Upper lobe of right lung (tissue), 1 donor: ENCODE measurements around the gene RHCG. TPM values are rescaled to one million over a fixed set of nuclear protein-coding genes. Genes with fewer than 3 reads are reported as not detected.

ENCODE experiments used
- ATAC-seq: fragments of 200-7000 bp; cut with Tn5 transposase; one replicate; pipeline ENCODE4 v1.9.1; 2020; ENCODE audit warnings: mild to moderate bottlenecking, moderate library complexity
- DNase-seq: peaks from one replicate; pipeline ENCODE4 v3.0.0-alpha.2; 2020
- H3K27ac ChIP-seq: fragments of 200-600 bp; one replicate; pipeline ENCODE4 v1.8.0; 2022
- H3K27me3 ChIP-seq: fragments of 200-600 bp; one replicate; pipeline ENCODE4 v1.8.0; 2022; ENCODE audit warnings: mild to moderate bottlenecking
- H3K36me3 ChIP-seq: fragments of 200-600 bp; one replicate; pipeline ENCODE4 v1.8.0; 2022
- H3K4me1 ChIP-seq: fragments of 200-600 bp; one replicate; pipeline ENCODE4 v1.8.0; 2022
- H3K4me3 ChIP-seq: fragments of 200-600 bp; one replicate; pipeline ENCODE4 v1.8.0; 2022; ENCODE audit warnings: mild to moderate bottlenecking
- H3K9me3 ChIP-seq: fragments of 200-600 bp; one replicate; pipeline ENCODE4 v1.8.0; 2022
- CTCF ChIP-seq: fragments of 200-600 bp; IDR thresholded peaks from one replicate; pipeline ENCODE4 v1.8.0; 2022; ENCODE audit warnings: antibody characterized with exemption
- intact Hi-C: fragments of 100-400 bp; cut with DNase I; formaldehyde crosslinking; loops from one replicate; pipeline ENCODE4 v1.11.0; 2022
- total RNA-seq: library from RNA; stranded (reverse); fragmentation: NEBNext Ultra II Directional; extraction: Animal tissue kit (Norgen Biotek cat#: 25700); gene quantifications from one replicate; pipeline ENCODE4 v1.2.1, GENCODE V29; 2021
- donor health status: DM: no; HTN: yes; CAD: no; lungs with severe emphysema.

Gene RHCG
- total RNA-seq, 1 donor from 2014 or later: not detected

GRCh38 chr15:89457086-89457485 is 39.3 kb downstream of the RHCG start:
- H3K36me3 ChIP-seq: no peaks in the 10 kb centered on the region
- no peak overlapping the region for H3K27ac ChIP-seq
- intact Hi-C loops: no loop called here
- ATAC-seq (no peak), DNase-seq (no peak)
- H3K4me3 ChIP-seq: no peak overlapping the region
- peaks cover 21% of the 10 kb centered on the region for H3K27me3 ChIP-seq
- no peaks in the 10 kb centered on the region for H3K4me1 ChIP-seq
- TF ChIP-seq CTCF: no peak
- H3K9me3 ChIP-seq: no peaks in the 10 kb centered on the region

GRCh38 chr15:89455535-89455934 is 40.8 kb downstream of the RHCG start:
- Histone ChIP-seq H3K9me3 (no peaks in the 10 kb centered on the region), H3K4me1 (no peaks in the 10 kb centered on the region), H3K27ac (no peak overlapping the region), H3K36me3 (no peaks in the 10 kb centered on the region), H3K4me3 (no peak overlapping the region), H3K27me3 (peaks cover 25% of the 10 kb centered on the region)
- DNase-seq (no peak), ATAC-seq (no peak)
- TF ChIP-seq CTCF: no peak
- intact Hi-C loops: no loop called here

- DNase-seq (no peak), ATAC-seq (no peak)
- Histone ChIP-seq H3K27me3 (peaks cover 39% of the 10 kb centered on the region), H3K4me1 (no peaks in the 10 kb centered on the region), H3K27ac (no peak overlapping the region), H3K9me3 (no peaks in the 10 kb centered on the region), H3K4me3 (no peak overlapping the region), H3K36me3 (no peaks in the 10 kb centered on the region)
- intact Hi-C loops: no loop called here
- TF ChIP-seq CTCF: no peak
Measured at GRCh38 chr15:89452330-89452836, 44.0 kb downstream of the RHCG start.

GRCh38 chr15:89451846-89452245 is 44.5 kb downstream of the RHCG start:
- Histone ChIP-seq H3K36me3 (no peaks in the 10 kb centered on the region), H3K27ac (no peak overlapping the region), H3K27me3 (peaks cover 43% of the 10 kb centered on the region), H3K9me3 (no peaks in the 10 kb centered on the region), H3K4me3 (no peak overlapping the region), H3K4me1 (no peaks in the 10 kb centered on the region)
- ATAC-seq (no peak), DNase-seq (no peak)
- TF ChIP-seq CTCF: no peak
- intact Hi-C loops: no loop called here

- H3K27me3 ChIP-seq: peaks cover 43% of the 10 kb centered on the region
Measured at GRCh38 chr15:89450076-89451006, 46.0 kb downstream of the RHCG start.

More at GRCh38 chr15:89450076-89451006, 46.0 kb downstream of the RHCG start:
- ATAC-seq: no peak
- intact Hi-C loops: no loop called here
- no peaks in the 10 kb centered on the region for H3K36me3 ChIP-seq
- no peaks in the 10 kb centered on the region for H3K4me1 ChIP-seq
- no peak for DNase-seq
- H3K27ac ChIP-seq: no peak overlapping the region
- no peak for TF ChIP-seq CTCF
- H3K9me3 ChIP-seq: no peaks in the 10 kb centered on the region
- no peak overlapping the region for H3K4me3 ChIP-seq
